Keratinocyte (primary cell): ENCODE measurements around the gene UTP14C. TPM values are rescaled to one million over a fixed set of nuclear protein-coding genes. Genes with fewer than 3 reads are reported as not detected.
A peak's percentile ranks its signal among the peaks of the same experiment; 100 is the strongest.

Experiments used
- DNase-seq: peaks from one replicate; pipeline ENCODE4 v3.0.0-alpha.2; 2011; ENCODE audit warnings: low read depth, missing footprints, low spot score
- FAIRE-seq: peaks from 2 replicates; lab custom pipeline; 2011; peaks lifted over from hg19 to GRCh38; lab: Jason Lieb, UNC
- H2AFZ ChIP-seq: 2 replicates; pipeline ENCODE4 v1.6.0; 2012; ENCODE audit warnings: low read length, control low read depth, inconsistent platforms; ENCODE audit not compliant: control insufficient read depth
- H3K27ac ChIP-seq: 2 replicates; pipeline ENCODE4 v1.5.1; 2011; ENCODE audit warnings: low read length; ENCODE audit not compliant: control insufficient read depth, insufficient read depth
- H3K27me3 ChIP-seq: 3 replicates; pipeline ENCODE4 v1.6.0; 2011; ENCODE audit warnings: low read length; ENCODE audit not compliant: control insufficient read depth, insufficient read depth; ENCODE audit errors: extremely low read depth
- H3K36me3 ChIP-seq, 2 experiments: 2 replicates in 1 of 2; 3 replicates in 1 of 2; pipeline ENCODE4 v1.5.1; 2011; ENCODE audit warnings: low read length in 2 of 2, mild to moderate bottlenecking in 1 of 2; ENCODE audit not compliant: control insufficient read depth in 2 of 2, insufficient read depth in 2 of 2; ENCODE audit errors: extremely low read depth in 1 of 2
- H3K4me1 ChIP-seq: 3 replicates; pipeline ENCODE4 v1.5.1; 2011; ENCODE audit warnings: low read length; ENCODE audit not compliant: control insufficient read depth, insufficient read depth; ENCODE audit errors: extremely low read depth
- H3K4me2 ChIP-seq: 3 replicates; pipeline ENCODE4 v1.6.0; 2011; ENCODE audit warnings: low read depth, low read length; ENCODE audit not compliant: control insufficient read depth, insufficient read depth; ENCODE audit errors: extremely low read depth
- H3K4me3 ChIP-seq, 3 experiments: fragments of 200-600 bp in 1 of 3; sonication (generic) in 1 of 3; 2 replicates in 2 of 3; 3 replicates in 1 of 3; pipeline ENCODE4 v1.5.1; 2011 to 2016; ENCODE audit warnings: low read length in 3 of 3, mild to moderate bottlenecking in 3 of 3, control low read depth in 2 of 3, inconsistent platforms in 1 of 3, low read depth in 1 of 3, mixed read lengths in 1 of 3, mixed run types in 1 of 3, moderate library complexity in 1 of 3; ENCODE audit not compliant: control insufficient read depth in 2 of 3, insufficient read depth in 2 of 3; ENCODE audit errors: extremely low read depth in 1 of 3
- H3K79me2 ChIP-seq: 2 replicates; pipeline ENCODE4 v1.6.0; 2012; ENCODE audit warnings: low read length; ENCODE audit not compliant: control insufficient read depth, insufficient read depth
- H3K9ac ChIP-seq: 3 replicates; pipeline ENCODE4 v1.6.0; 2011; ENCODE audit warnings: low read length; ENCODE audit not compliant: control insufficient read depth, insufficient read depth; ENCODE audit errors: extremely low read depth
- H3K9me1 ChIP-seq: 3 replicates; pipeline ENCODE4 v1.6.0; 2011; ENCODE audit warnings: low read length; ENCODE audit not compliant: control insufficient read depth, insufficient read depth; ENCODE audit errors: extremely low read depth
- H3K9me3 ChIP-seq: 2 replicates; pipeline ENCODE4 v1.5.1; 2012; ENCODE audit warnings: low read depth, low read length; ENCODE audit not compliant: control insufficient read depth
- H4K20me1 ChIP-seq: 3 replicates; pipeline ENCODE4 v1.6.0; 2011; ENCODE audit warnings: low read length; ENCODE audit not compliant: control insufficient read depth, insufficient read depth; ENCODE audit errors: extremely low read depth
- EZH2 ChIP-seq: IDR thresholded peaks from one replicate; pipeline ENCODE4 v1.6.1; 2012; ENCODE audit warnings: inconsistent platforms, mild to moderate bottlenecking, low read length, moderate library complexity
- dilution Hi-C: fragments of 300-500 bp; cut with MboI; formaldehyde crosslinking; loops from one replicate; pipeline ENCODE4 v1.7.0; 2020; ENCODE audit warnings: low sequenced_read_pairs; ENCODE audit not compliant: extremely low pct_ligation_motif_present
- polyA plus RNA-seq, 5 experiments: library from polyadenylated mRNA; depleted of rRNA in 3 of 5; stranded (reverse) in 3 of 5; stranded (forward) in 1 of 5; unstranded in 1 of 5; fragments of >200 nt; gene quantifications; 1 replicate in 1 of 5; 2 replicates in 3 of 5; 3 replicates in 1 of 5; pipeline versions ENCODE4 v1.2.1 to v1.2.3, GENCODE V29; 2011 to 2012; ENCODE audit warnings: missing spikeins in 2 of 5, low read depth in 1 of 5, low replicate concordance in 1 of 5
- TF ChIP-seq, protein P1 (sequence below), 3 experiments: IDR thresholded peaks in 1 of 3; conservative IDR thresholded peaks in 1 of 3; optimal IDR thresholded peaks in 1 of 3; 2 replicates in 2 of 3; 3 replicates in 1 of 3; pipeline versions ENCODE3 to v1.5.1; 2011; ENCODE audit warnings: low read length in 3 of 3, mild to moderate bottlenecking in 3 of 3, moderate library complexity in 2 of 3, control low read depth in 1 of 3, inconsistent platforms in 1 of 3; ENCODE audit not compliant: insufficient read depth in 2 of 3; ENCODE audit errors: extremely low read depth in 1 of 3

Gene UTP14C
- polyA plus RNA-seq, 1 donor (not counting 4 experiments of a cell fraction or from before 2014, with no cell fraction given): 10.8 TPM

DNA sequence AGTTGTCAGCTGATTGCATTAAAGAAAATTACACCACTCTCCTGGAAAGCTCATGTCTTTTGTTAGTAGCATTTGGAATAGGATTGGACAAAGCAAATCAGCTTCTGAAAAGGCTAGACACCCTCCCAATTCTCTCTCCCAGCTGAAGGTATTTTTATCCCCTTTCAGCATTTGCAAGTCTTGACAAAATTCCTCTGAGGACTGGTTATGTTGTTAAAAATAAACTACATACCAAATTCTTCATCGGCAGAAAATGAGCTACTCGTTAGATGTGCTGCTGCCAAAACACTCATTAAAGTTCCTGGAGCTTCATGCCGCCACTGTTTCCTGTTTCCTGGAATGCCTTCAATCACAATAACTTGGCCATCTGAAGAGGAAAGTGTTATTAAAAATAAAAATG, 37.1 kb downstream of the UTP14C start:
- no peak overlapping the region for H3K4me3 ChIP-seq
- no peaks in the 10 kb centered on the region for H3K9me3 ChIP-seq
- H3K36me3 ChIP-seq: no peaks in the 10 kb centered on the region
- no peak overlapping the region for H3K9ac ChIP-seq
- DNase-seq (no peak), FAIRE-seq (peak; percentile 49)
- peak overlapping the region; percentile 45 for H2AFZ ChIP-seq
- H3K27me3 ChIP-seq: no peaks in the 10 kb centered on the region
- no peaks in the 10 kb centered on the region for H3K9me1 ChIP-seq
- no peak overlapping the region for H3K27ac ChIP-seq
- dilution Hi-C loops: no loop called here
- H3K4me2 ChIP-seq: peak overlapping the region; percentile 9
- H3K79me2 ChIP-seq: no peaks in the 10 kb centered on the region
- H4K20me1 ChIP-seq: no peaks in the 10 kb centered on the region
- H3K4me1 ChIP-seq: no peaks in the 10 kb centered on the region
- TF ChIP-seq, protein P1, sequence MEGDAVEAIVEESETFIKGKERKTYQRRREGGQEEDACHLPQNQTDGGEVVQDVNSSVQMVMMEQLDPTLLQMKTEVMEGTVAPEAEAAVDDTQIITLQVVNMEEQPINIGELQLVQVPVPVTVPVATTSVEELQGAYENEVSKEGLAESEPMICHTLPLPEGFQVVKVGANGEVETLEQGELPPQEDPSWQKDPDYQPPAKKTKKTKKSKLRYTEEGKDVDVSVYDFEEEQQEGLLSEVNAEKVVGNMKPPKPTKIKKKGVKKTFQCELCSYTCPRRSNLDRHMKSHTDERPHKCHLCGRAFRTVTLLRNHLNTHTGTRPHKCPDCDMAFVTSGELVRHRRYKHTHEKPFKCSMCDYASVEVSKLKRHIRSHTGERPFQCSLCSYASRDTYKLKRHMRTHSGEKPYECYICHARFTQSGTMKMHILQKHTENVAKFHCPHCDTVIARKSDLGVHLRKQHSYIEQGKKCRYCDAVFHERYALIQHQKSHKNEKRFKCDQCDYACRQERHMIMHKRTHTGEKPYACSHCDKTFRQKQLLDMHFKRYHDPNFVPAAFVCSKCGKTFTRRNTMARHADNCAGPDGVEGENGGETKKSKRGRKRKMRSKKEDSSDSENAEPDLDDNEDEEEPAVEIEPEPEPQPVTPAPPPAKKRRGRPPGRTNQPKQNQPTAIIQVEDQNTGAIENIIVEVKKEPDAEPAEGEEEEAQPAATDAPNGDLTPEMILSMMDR (optimal IDR thresholded peaks at IDR 0.05 in 1 of 3, IDR thresholded peaks at IDR 0.05 in 1 of 3, conservative IDR thresholded peaks at IDR 0.05 in 1 of 3; ENCODE audit: extremely low read depth in 1 of 3, insufficient read depth in 2 of 3, low read length in 3 of 3): no peak
- no peak for TF ChIP-seq EZH2

- peaks cover 5% of the 10 kb centered on the region for H3K4me1 ChIP-seq
- no peak for FAIRE-seq
- H3K4me3 ChIP-seq: no peak overlapping the region
- no peak overlapping the region for H3K9ac ChIP-seq
- H3K9me3 ChIP-seq: peaks cover 6% of the 10 kb centered on the region
- dilution Hi-C loops: no loop called here
- no peaks in the 10 kb centered on the region for H4K20me1 ChIP-seq
- no peaks in the 10 kb centered on the region for H3K27me3 ChIP-seq
- H3K9me1 ChIP-seq: no peaks in the 10 kb centered on the region
- DNase-seq: no peak
- H3K4me2 ChIP-seq: no peak overlapping the region
- no peak overlapping the region for H3K27ac ChIP-seq
- TF ChIP-seq, protein P1 (optimal IDR thresholded peaks at IDR 0.05 in 1 of 3, IDR thresholded peaks at IDR 0.05 in 1 of 3, conservative IDR thresholded peaks at IDR 0.05 in 1 of 3; ENCODE audit: extremely low read depth in 1 of 3, insufficient read depth in 2 of 3, low read length in 3 of 3): no peak
- TF ChIP-seq EZH2: no peak
- H2AFZ ChIP-seq: no peak overlapping the region
- H3K79me2 ChIP-seq: no peaks in the 10 kb centered on the region
- H3K36me3 ChIP-seq: no peaks in the 10 kb centered on the region
Measured at GRCh38 chr13:52067237-52067636, 42.7 kb downstream of the UTP14C start.
